ENCODE data around the gene RGS6. TPM values are rescaled to one million over a fixed set of nuclear protein-coding genes. Genes with fewer than 3 reads are reported as not detected.

RGS6 gene
- total RNA-seq, 1 donor from 2014 or later: not detected

DNA sequence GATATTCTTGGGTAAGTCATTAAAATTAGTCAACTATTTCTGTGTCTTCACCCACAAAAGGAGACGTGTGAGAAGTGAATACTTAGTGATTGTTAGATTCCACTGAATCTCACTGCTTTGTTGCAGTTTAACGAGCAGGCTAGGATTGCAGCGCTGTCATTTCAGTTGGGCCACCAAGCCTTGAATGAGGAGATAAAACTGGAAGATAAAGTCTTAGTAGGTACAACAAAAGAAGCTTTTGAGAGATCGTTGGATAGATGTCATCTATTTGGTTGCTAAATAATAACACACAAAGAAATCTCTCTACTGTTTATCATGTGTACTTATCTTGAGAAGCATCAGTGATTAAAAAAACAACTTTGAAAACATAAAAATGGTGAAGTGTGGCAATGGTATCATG, 132.3 kb downstream of the RGS6 start:
- Mint-ChIP-seq H3K4me3 (no peak overlapping the region), H3K27ac (no peak overlapping the region), H3K4me1 (no peaks in the 10 kb centered on the region), H3K27me3 (no peaks in the 10 kb centered on the region), H3K9me3 (no peaks in the 10 kb centered on the region), H3K36me3 (ENCODE audit: low read depth) (no peaks in the 10 kb centered on the region)
- DNase-seq (no peak), ATAC-seq (ENCODE audit: low read depth) (no peak)
- intact Hi-C loops (cut with micrococcal nuclease): no loop called here
- ChIA-PET CTCF (no interaction called here), POLR2A (no interaction called here)
- no peak for TF ChIP-seq CTCF (IDR thresholded peaks at IDR 0.05)

DNA sequence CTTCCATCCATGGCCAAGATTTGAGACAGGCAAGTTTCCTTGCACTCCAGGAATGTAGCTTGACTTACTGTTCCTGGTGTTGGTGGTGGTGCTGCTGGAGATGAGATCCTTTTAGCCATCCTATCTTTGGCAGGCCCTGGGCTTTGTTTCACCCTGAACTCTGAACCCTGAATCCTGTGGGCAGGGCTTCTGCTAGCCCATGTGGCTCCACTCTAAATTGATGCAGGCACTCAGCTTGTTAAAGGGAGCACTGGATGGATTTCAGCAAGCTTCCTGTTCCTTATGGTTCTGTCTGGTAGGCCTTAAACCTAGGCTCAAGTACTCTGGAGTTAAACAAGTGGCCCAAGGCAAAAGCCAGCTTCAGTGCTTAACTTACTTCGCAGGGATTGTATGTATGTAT, 138.2 kb downstream of the RGS6 start:
- Mint-ChIP-seq H3K4me3 (no peak overlapping the region), H3K9me3 (no peaks in the 10 kb centered on the region), H3K27ac (no peak overlapping the region), H3K4me1 (no peaks in the 10 kb centered on the region), H3K27me3 (peaks cover 6% of the 10 kb centered on the region), H3K36me3 (ENCODE audit: low read depth) (no peaks in the 10 kb centered on the region)
- intact Hi-C loops (cut with micrococcal nuclease): no loop called here
- no peak for TF ChIP-seq CTCF (IDR thresholded peaks at IDR 0.05)
- ChIA-PET POLR2A (no interaction called here), CTCF (no interaction called here)
- no peak for DNase-seq
- ATAC-seq (ENCODE audit: low read depth): no peak

- ATAC-seq (ENCODE audit: low read depth) (no peak), DNase-seq (no peak)
- ChIA-PET CTCF (no interaction called here), POLR2A (no interaction called here)
- no peaks in the 10 kb centered on the region for H3K9me3 Mint-ChIP-seq
- H3K36me3 Mint-ChIP-seq (ENCODE audit: low read depth): no peaks in the 10 kb centered on the region
- no peak overlapping the region for H3K27ac Mint-ChIP-seq
- intact Hi-C loops (cut with micrococcal nuclease): no loop called here
- H3K27me3 Mint-ChIP-seq: peaks cover 9% of the 10 kb centered on the region
- no peak for TF ChIP-seq CTCF (IDR thresholded peaks at IDR 0.05)
- H3K4me1 Mint-ChIP-seq: no peaks in the 10 kb centered on the region
- no peak overlapping the region for H3K4me3 Mint-ChIP-seq
These were observed 143.6 kb downstream of the RGS6 start for GRCh38 chr14:72075649-72076334.

GRCh38 chr14:72081137-72081536, 148.9 kb downstream of the RGS6 start:
- no peak for ATAC-seq (ENCODE audit: low read depth)
- POLR2A ChIA-PET: no interaction called here

DNA sequence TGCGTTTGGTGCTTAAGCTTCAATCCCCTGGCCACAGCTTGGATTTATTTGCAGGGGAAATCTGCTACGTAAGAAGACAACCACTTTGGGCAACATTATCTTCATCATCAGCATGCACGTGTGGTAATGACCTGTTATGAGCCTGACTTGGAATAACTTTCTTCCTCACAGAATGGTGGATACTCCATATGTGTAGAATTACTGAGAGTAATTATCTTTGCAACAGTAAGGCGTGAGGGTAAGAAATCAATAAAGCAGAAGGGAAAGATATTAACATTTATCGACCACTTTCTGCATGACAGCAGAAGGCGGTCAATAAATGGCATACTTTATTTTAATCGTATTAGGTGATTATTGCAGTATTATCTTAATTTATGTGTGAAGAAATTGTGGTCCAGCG, 152.7 kb downstream of the RGS6 start:
- H3K27ac Mint-ChIP-seq: no peak overlapping the region
- H3K4me3 Mint-ChIP-seq: no peak overlapping the region
- ATAC-seq (ENCODE audit: low read depth) (no peak), DNase-seq (no peak)
- no peaks in the 10 kb centered on the region for H3K36me3 Mint-ChIP-seq (ENCODE audit: low read depth)
- CTCF ChIA-PET: no interaction called here
- H3K9me3 Mint-ChIP-seq: no peaks in the 10 kb centered on the region
- intact Hi-C loops (cut with micrococcal nuclease): no loop called here
- H3K4me1 Mint-ChIP-seq: no peaks in the 10 kb centered on the region
- peaks cover 7% of the 10 kb centered on the region for H3K27me3 Mint-ChIP-seq
- TF ChIP-seq CTCF (IDR thresholded peaks at IDR 0.05): no peak
- POLR2A ChIA-PET: no interaction called here

More at GRCh38 chr14:72081137-72081536, 148.9 kb downstream of the RGS6 start:
- Mint-ChIP-seq H3K4me3 (no peak overlapping the region), H3K27ac (no peak overlapping the region), H3K9me3 (no peaks in the 10 kb centered on the region), H3K36me3 (ENCODE audit: low read depth) (no peaks in the 10 kb centered on the region), H3K27me3 (peaks cover 13% of the 10 kb centered on the region), H3K4me1 (no peaks in the 10 kb centered on the region)
- no peak for TF ChIP-seq CTCF (IDR thresholded peaks at IDR 0.05)
- intact Hi-C loops (cut with micrococcal nuclease): no loop called here
- no peak for DNase-seq
- CTCF ChIA-PET: no interaction called here
